K562 (cell line): ENCODE data around the gene CDC42BPB. TPM values are rescaled to one million over a fixed set of nuclear protein-coding genes. Genes with fewer than 3 reads are reported as not detected.

Experiments
- ATAC-seq: fragments of 200-7000 bp; cut with Tn5 transposase; 3 replicates; pipeline ENCODE4 v1.9.1; 2020; ENCODE audit warnings: moderate library complexity
- BruUV-seq: library from RNA; stranded (reverse); fragments of 400-500 nt; replicated peaks from 2 replicates; lab custom pipeline; 2021; lab: Mats Ljungman, UMichigan
- CTCF ChIA-PET: fragments of 300-600 bp; formaldehyde crosslinking; extraction: SDS; loops from one replicate; lab custom pipeline; 2021; ENCODE audit warnings: low intra/inter-chr PET ratio; lab: Yijun Ruan, JAX
- POLR2A ChIA-PET: fragments of 300-600, 350-650 bp; sonication (Branson Sonifier 250); formaldehyde crosslinking; extraction: SDS; loops from one replicate; lab custom pipeline; 2021; ENCODE audit warnings: antibody characterized with exemption, inconsistent platforms; lab: Yijun Ruan, JAX
- DNase-seq, 4 experiments: peaks; one replicate each; pipeline versions ENCODE4 v3.0.0 to v3.0.0-alpha.2; 2011 to 2018; ENCODE audit warnings: low spot score in 3 of 4, mixed read lengths in 3 of 4; ENCODE audit errors: extremely low read depth in 1 of 4
- FAIRE-seq: peaks from 2 replicates; lab custom pipeline; 2011; peaks lifted over from hg19 to GRCh38; lab: Jason Lieb, UNC
- H2AFZ ChIP-seq: 2 replicates; pipeline ENCODE4 v1.6.0; 2011; ENCODE audit warnings: low read depth, low read length, control low read depth, inconsistent platforms
- H3K27ac ChIP-seq: fragments of 200-600 bp; 3 replicates; pipeline ENCODE4 v1.8.0; 2011; ENCODE audit warnings: low read depth, mild to moderate bottlenecking, control low read depth, inconsistent platforms, low read length, moderate library complexity, mixed read lengths; ENCODE audit errors: extremely low read depth
- H3K27me3 ChIP-seq, 2 experiments: fragments of 300-600 bp in 1 of 2; 2 replicates in 1 of 2; 3 replicates in 1 of 2; pipeline versions ENCODE4 v1.6.0 to v1.8.0; 2011; ENCODE audit warnings: inconsistent platforms in 2 of 2, low read length in 2 of 2, mild to moderate bottlenecking in 1 of 2, mixed read lengths in 1 of 2, moderate library complexity in 1 of 2; ENCODE audit not compliant: control insufficient read depth in 2 of 2, insufficient read depth in 2 of 2
- H3K36me3 ChIP-seq: fragments of 300-600 bp; 3 replicates; pipeline ENCODE4 v1.8.0; 2011; ENCODE audit warnings: mild to moderate bottlenecking, low read length, inconsistent platforms; ENCODE audit not compliant: control insufficient read depth, insufficient read depth
- H3K4me1 ChIP-seq, 2 experiments: fragments of 200-600 bp in 1 of 2; replicated peaks in 1 of 2; 2 replicates in 1 of 2; 3 replicates in 1 of 2; pipeline versions ENCODE4 v1.5.1 to v1.8.0; 2011; ENCODE audit warnings: inconsistent platforms in 2 of 2, low read length in 2 of 2, mild to moderate bottlenecking in 1 of 2, mixed read lengths in 1 of 2, moderate library complexity in 1 of 2; ENCODE audit not compliant: control insufficient read depth in 2 of 2, insufficient read depth in 2 of 2
- H3K4me2 ChIP-seq: 2 replicates; pipeline ENCODE4 v1.6.1; 2011; ENCODE audit warnings: low read length, control low read depth, inconsistent platforms, mixed read lengths; ENCODE audit not compliant: insufficient read depth
- H3K4me3 ChIP-seq: fragments of 200-600 bp; sonication (generic), shearing (Covaris generic); 2 replicates; pipeline ENCODE4 v1.5.1; 2016; ENCODE audit warnings: control low read depth, inconsistent platforms
- H3K79me2 ChIP-seq: fragments of 200-600 bp; 3 replicates; pipeline ENCODE4 v1.8.0; 2011; ENCODE audit warnings: low read length, inconsistent platforms; ENCODE audit not compliant: control insufficient read depth, insufficient read depth
- H3K9ac ChIP-seq, 2 experiments: 2 replicates each; pipeline versions ENCODE4 v1.6.0 to v1.6.1; 2011; ENCODE audit warnings: low read depth in 2 of 2, low read length in 2 of 2, control low read depth in 1 of 2, inconsistent platforms in 1 of 2, mild to moderate bottlenecking in 1 of 2, mixed read lengths in 1 of 2; ENCODE audit not compliant: insufficient read depth in 1 of 2
- H3K9me1 ChIP-seq: one replicate; pipeline ENCODE4 v1.6.0; 2011; ENCODE audit warnings: inconsistent platforms, mild to moderate bottlenecking, low read length, moderate library complexity; ENCODE audit not compliant: control insufficient read depth, insufficient read depth
- H3K9me3 ChIP-seq: replicated peaks from 2 replicates; pipeline ENCODE4 v1.5.1; 2011; ENCODE audit warnings: low read depth, low read length, inconsistent platforms; ENCODE audit not compliant: control insufficient read depth, insufficient read depth
- H4K20me1 ChIP-seq: replicated peaks from 2 replicates; pipeline ENCODE4 v1.6.1; 2011; ENCODE audit warnings: low read length, inconsistent platforms, mixed read lengths; ENCODE audit not compliant: control insufficient read depth, insufficient read depth
- BRD4 ChIP-seq: fragments of 200-600 bp; sonication (generic); IDR thresholded peaks from 2 replicates; pipeline ENCODE4 v1.6.1; 2017; ENCODE audit warnings: inconsistent platforms
- ILF3 ChIP-seq: fragments of 450-650 bp; IDR thresholded peaks from 2 replicates; pipeline ENCODE4 v1.6.1; 2018; ENCODE audit warnings: antibody characterized with exemption, mild to moderate bottlenecking, moderate library complexity, borderline replicate concordance
- KAT7 ChIP-seq: sonication (generic); formaldehyde crosslinking; IDR thresholded peaks from 2 replicates; pipeline ENCODE4 v1.8.0; 2022; ENCODE audit warnings: missing genetic modification reagents, mild to moderate bottlenecking, borderline replicate concordance
- L3MBTL2 ChIP-seq: fragments of 450-650 bp; IDR thresholded peaks from 2 replicates; pipeline ENCODE4 v1.6.1; 2016; ENCODE audit warnings: mild to moderate bottlenecking, moderate library complexity
- MTA2 ChIP-seq: fragments of 450-650 bp; IDR thresholded peaks from 2 replicates; pipeline ENCODE4 v1.6.1; 2016; ENCODE audit warnings: low read depth
- PHF21A ChIP-seq: fragments of 450-650 bp; IDR thresholded peaks from 2 replicates; pipeline ENCODE4 v1.6.1; 2017; ENCODE audit warnings: low read depth, borderline replicate concordance
- PTRF ChIP-seq: fragments of 450-650 bp; IDR thresholded peaks from 2 replicates; pipeline ENCODE4 v1.6.1; 2016; ENCODE audit warnings: mild to moderate bottlenecking, missing genetic modification characterization, missing compliant biosample characterization
- RBM25 ChIP-seq: fragments of 200-400 bp; formaldehyde crosslinking; IDR thresholded peaks from 2 replicates; pipeline ENCODE4 v1.6.1; 2018; ENCODE audit warnings: low read length, low read depth, moderate library complexity; ENCODE audit not compliant: severe bottlenecking
- YY1 ChIP-seq, 3 experiments: IDR thresholded peaks; 2 replicates each; pipeline ENCODE4 v1.6.1; 2011; ENCODE audit warnings: low read length in 2 of 3, mild to moderate bottlenecking in 2 of 3, moderate library complexity in 2 of 3, borderline replicate concordance in 1 of 3, control low read depth in 1 of 3, low read depth in 1 of 3; ENCODE audit not compliant: insufficient read depth in 3 of 3, insufficient replicate concordance in 2 of 3, control insufficient read depth in 1 of 3, insufficient read length in 1 of 3; ENCODE audit errors: extremely low read depth in 1 of 3
- ZNF75A ChIP-seq: fragments of 450-650 bp; formaldehyde crosslinking; IDR thresholded peaks from 2 replicates; pipeline ENCODE4 v1.4.0; 2020; ENCODE audit warnings: mild to moderate bottlenecking
- whole genome bisulfite sequencing: fragments of 100-300 bp; shearing (Covaris generic); methylation state at CpG from one replicate; pipeline ENCODE4 v1.1.6; 2016; ENCODE audit warnings: low coverage, mixed read lengths; ENCODE audit not compliant: insufficient coverage; ENCODE audit errors: missing lambda C conversion rate; 5-methylcytosine and 5-hydroxymethylcytosine counted together
- in situ Hi-C: fragments of 300-500 bp; cut with MboI; formaldehyde crosslinking; loops from 4 replicates; pipeline ENCODE4 v1.15.0; 2018; ENCODE audit warnings: inconsistent platforms, mixed read lengths
- intact Hi-C: fragments of 100-400 bp; cut with micrococcal nuclease; formaldehyde crosslinking; loops from 2 replicates; pipeline ENCODE4 v1.14.2; 2022
- polyA plus RNA-seq, 8 experiments: library from polyadenylated mRNA; depleted of rRNA in 4 of 8; stranded (reverse) in 5 of 8; unstranded in 3 of 8; fragments of >200 nt; fragmentation: Nextera tagmentation in 2 of 8; fragmentation: Illumina TruSeq in 1 of 8; extraction: Ambion mirVana in 2 of 8; extraction: Trizol in 1 of 8; gene quantifications; 2 replicates each; pipeline versions ENCODE4 v1.2.1 to v1.2.3, GENCODE V29; 2011 to 2014; ENCODE audit warnings: inconsistent platforms in 1 of 8, missing spikeins in 1 of 8
- total RNA-seq, 7 experiments: library from RNA; depleted of rRNA in 6 of 7; stranded (reverse); fragments of >200 nt in 6 of 7; fragmentation: Illumina TruSeq in 2 of 7; extraction: Trizol in 2 of 7; gene quantifications; 2 replicates each; pipeline versions ENCODE4 v1.2.1 to v1.2.3, GENCODE V29; 2011 to 2021; ENCODE audit warnings: low replicate concordance in 1 of 7
- TF ChIP-seq, protein P1 (sequence below): sonication (generic); formaldehyde crosslinking; IDR thresholded peaks from 2 replicates; pipeline ENCODE4 v1.8.0; 2022; ENCODE audit warnings: mild to moderate bottlenecking, missing genetic modification reagents
- TF ChIP-seq, protein P2 (sequence below): sonication (generic); formaldehyde crosslinking; IDR thresholded peaks from 2 replicates; pipeline ENCODE4 v1.8.0; 2022; ENCODE audit warnings: missing genetic modification reagents, mild to moderate bottlenecking, moderate library complexity, borderline replicate concordance

The CDC42BPB gene
- total and polyA plus RNA-seq, 9 of the 15 experiments (the other 6 are each of a cell fraction or from before 2014, with no cell fraction given) = 0.07 to 24.3 (median 12.6) TPM

DNA sequence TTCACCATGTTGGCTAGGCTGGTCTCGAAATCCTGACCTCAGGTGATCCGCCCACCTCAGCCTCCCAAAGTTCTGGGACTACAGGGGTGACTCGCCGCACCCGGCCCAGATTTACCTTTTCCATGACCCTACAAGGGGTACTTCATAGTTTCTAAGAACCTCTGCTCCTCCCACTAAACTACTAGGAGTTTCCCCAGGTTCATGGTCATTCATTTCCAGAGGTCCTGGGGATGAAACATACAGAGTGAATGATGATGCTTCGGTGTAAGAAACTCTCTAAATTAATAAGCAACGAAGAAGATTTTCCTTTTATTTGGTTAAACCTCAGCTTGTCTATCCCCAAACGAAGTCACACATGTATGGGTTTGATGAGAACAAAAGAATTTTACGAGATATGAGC is 77.9 kb downstream of the CDC42BPB start:
- no TSS peak for BruUV-seq
- no peak overlapping the region for H3K4me2 ChIP-seq
- TF ChIP-seq PHF21A (no peak), ZNF75A (CRISPR knock-in tag) (no peak)

DNA sequence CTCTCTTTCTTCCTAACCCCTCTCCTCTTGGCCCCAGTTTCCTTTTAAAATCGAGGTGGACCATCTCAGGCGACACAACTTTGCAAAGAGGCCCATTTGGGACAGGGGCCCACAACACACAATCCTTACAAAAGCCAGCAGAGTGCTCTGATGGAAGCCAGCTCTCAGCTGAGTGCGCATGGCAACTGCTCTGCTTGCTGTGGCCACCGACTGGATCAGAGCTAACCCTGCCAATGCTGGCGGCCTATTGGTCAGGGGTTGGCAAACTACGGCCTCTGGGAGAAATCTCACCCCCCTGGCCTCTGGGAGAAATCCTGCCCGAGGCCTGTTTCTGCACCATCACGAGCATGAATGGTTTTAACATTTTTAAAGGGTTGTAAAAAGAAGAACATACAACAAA is 79.9 kb downstream of the CDC42BPB start:
- no peak overlapping the region for H3K4me2 ChIP-seq
- TF ChIP-seq PTRF (tag) = no peak
- no peak for TF ChIP-seq MTA2
- TF ChIP-seq BRD4 = no peak
- no peak for TF ChIP-seq RBM25
- TF ChIP-seq KAT7 = no peak
- TF ChIP-seq YY1 (IDR thresholded peaks at IDR 0.05; ENCODE audit: borderline replicate concordance in 1 of 3, control insufficient read depth in 1 of 3, extremely low read depth in 1 of 3, insufficient read depth in 3 of 3, insufficient read length in 1 of 3, insufficient replicate concordance in 2 of 3, low read depth in 1 of 3, low read length in 2 of 3) = no peak
- no peak for TF ChIP-seq L3MBTL2
- TF ChIP-seq, protein P1, sequence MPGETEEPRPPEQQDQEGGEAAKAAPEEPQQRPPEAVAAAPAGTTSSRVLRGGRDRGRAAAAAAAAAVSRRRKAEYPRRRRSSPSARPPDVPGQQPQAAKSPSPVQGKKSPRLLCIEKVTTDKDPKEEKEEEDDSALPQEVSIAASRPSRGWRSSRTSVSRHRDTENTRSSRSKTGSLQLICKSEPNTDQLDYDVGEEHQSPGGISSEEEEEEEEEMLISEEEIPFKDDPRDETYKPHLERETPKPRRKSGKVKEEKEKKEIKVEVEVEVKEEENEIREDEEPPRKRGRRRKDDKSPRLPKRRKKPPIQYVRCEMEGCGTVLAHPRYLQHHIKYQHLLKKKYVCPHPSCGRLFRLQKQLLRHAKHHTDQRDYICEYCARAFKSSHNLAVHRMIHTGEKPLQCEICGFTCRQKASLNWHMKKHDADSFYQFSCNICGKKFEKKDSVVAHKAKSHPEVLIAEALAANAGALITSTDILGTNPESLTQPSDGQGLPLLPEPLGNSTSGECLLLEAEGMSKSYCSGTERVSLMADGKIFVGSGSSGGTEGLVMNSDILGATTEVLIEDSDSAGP (CRISPR knock-in tag) = no peak
- TF ChIP-seq, protein P2, sequence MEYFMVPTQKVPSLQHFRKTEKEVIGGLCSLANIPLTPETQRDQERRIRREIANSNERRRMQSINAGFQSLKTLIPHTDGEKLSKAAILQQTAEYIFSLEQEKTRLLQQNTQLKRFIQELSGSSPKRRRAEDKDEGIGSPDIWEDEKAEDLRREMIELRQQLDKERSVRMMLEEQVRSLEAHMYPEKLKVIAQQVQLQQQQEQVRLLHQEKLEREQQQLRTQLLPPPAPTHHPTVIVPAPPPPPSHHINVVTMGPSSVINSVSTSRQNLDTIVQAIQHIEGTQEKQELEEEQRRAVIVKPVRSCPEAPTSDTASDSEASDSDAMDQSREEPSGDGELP (CRISPR knock-in tag) = no peak
- TF ChIP-seq ILF3 = no peak
- TF ChIP-seq, all 486 proteins: peak for 0
- Histone ChIP-seq H3K27me3 (no peaks in the 10 kb centered on the region), H3K36me3 (peaks cover 33% of the 10 kb centered on the region; the same call in 2 of the 3 replicates), H3K9ac (no peak overlapping the region), H2AFZ (no peak overlapping the region), H3K9me1 (no peaks in the 10 kb centered on the region), H3K4me1 (peaks cover 0 to 6% of the 10 kb centered on the region in 2 experiments; a peak in 1 of 5 replicates), H3K79me2 (no peaks in the 10 kb centered on the region), H3K27ac (no peak overlapping the region), H4K20me1 (no peaks in the 10 kb centered on the region), H3K9me3 (no peaks in the 10 kb centered on the region), H3K4me3 (no peak overlapping the region)
- in situ Hi-C loops (no loop called here), intact Hi-C loops (no loop called here)
- ChIA-PET CTCF (no interaction called here), POLR2A (no interaction called here)
- DNase-seq = no peak
- 67% methylated on average over 5 of the region's 8 CpGs for WGBS
- FAIRE-seq = no peak
- no peak for ATAC-seq
- BruUV-seq = no TSS peak

More for the DNA sequence above, 77.9 kb downstream of the CDC42BPB start:
- Histone ChIP-seq H3K9me3 (no peaks in the 10 kb centered on the region), H2AFZ (no peak overlapping the region), H3K4me3 (no peak overlapping the region), H3K9ac (no peak overlapping the region), H3K4me1 (no peaks in the 10 kb centered on the region), H3K79me2 (no peaks in the 10 kb centered on the region), H3K27ac (no peak overlapping the region), H3K9me1 (peaks cover 3% of the 10 kb centered on the region), H4K20me1 (no peaks in the 10 kb centered on the region), H3K36me3 (peaks cover 17% of the 10 kb centered on the region; the same call in 2 of the 3 replicates), H3K27me3 (no peaks in the 10 kb centered on the region)
- in situ Hi-C loops (no loop called here), intact Hi-C loops (no loop called here)
- 74% methylated on average over 6 of the region's 9 CpGs for WGBS
- ATAC-seq = no peak
- CTCF ChIA-PET = no interaction called here
- no peak for FAIRE-seq
- POLR2A ChIA-PET = interaction anchor here (0.7 kb wide), 1 partner anchor 41 kb away, joined by 3 read pairs; no protein-coding TSS in a partner anchor
- no peak for DNase-seq
